Gastroesophageal sphincter (tissue), 4 donors: ENCODE data around the gene NIBAN1. TPM values are rescaled to one million over a fixed set of nuclear protein-coding genes. Genes with fewer than 3 reads are reported as not detected.

Experiments
- ATAC-seq: fragments of 150-250 bp; one replicate; pipeline ENCODE4 v1.9.1; 2016; ENCODE audit warnings: mild to moderate bottlenecking, moderate library complexity
- H3K27ac ChIP-seq, 4 donors: fragments of 200-600 bp; sonication (generic) in 3 of 4; 1 replicate in 3 of 4; 2 replicates in 1 of 4; pipeline ENCODE4 v1.5.1; 2016 to 2019
- H3K27me3 ChIP-seq: fragments of 200-600 bp; sonication (generic); one replicate; pipeline ENCODE4 v1.5.1; 2019
- H3K36me3 ChIP-seq, 2 donors: fragments of 200-600 bp; sonication (generic); one replicate each; pipeline ENCODE4 v1.5.1; 2019; ENCODE audit warnings: control low read depth in 1 of 2
- H3K4me1 ChIP-seq, 3 donors: fragments of 200-600 bp; sonication (generic); 1 replicate in 2 of 3; 2 replicates in 1 of 3; pipeline ENCODE4 v1.5.1; 2016 to 2019; ENCODE audit warnings: control low read depth in 2 of 3
- H3K4me3 ChIP-seq, 2 donors: fragments of 200-600 bp; sonication (generic); one replicate each; pipeline ENCODE4 v1.5.1; 2019; ENCODE audit warnings: mild to moderate bottlenecking in 1 of 2, moderate library complexity in 1 of 2
- H3K9me3 ChIP-seq, 3 donors: fragments of 200-600 bp; sonication (generic); one replicate each; pipeline ENCODE4 v1.5.1; 2017 to 2019; ENCODE audit warnings: control low read depth in 2 of 3
- EP300 ChIP-seq: sonication (generic); formaldehyde crosslinking; IDR thresholded peaks from one replicate; pipeline ENCODE4 v1.6.1; 2017; ENCODE audit warnings: antibody characterized with exemption, mild to moderate bottlenecking
- POLR2A ChIP-seq, 2 donors: fragments of 450-650 bp; IDR thresholded peaks; one replicate each; pipeline ENCODE4 v1.6.1; 2017; ENCODE audit warnings: antibody characterized with exemption in 2 of 2, mild to moderate bottlenecking in 2 of 2, moderate library complexity in 1 of 2
- POLR2AphosphoS5 ChIP-seq: sonication (generic); formaldehyde crosslinking; IDR thresholded peaks from one replicate; pipeline ENCODE4 v1.6.1; 2017; ENCODE audit warnings: antibody characterized with exemption
- WGBS, 2 donors: methylation state at CpG; one replicate each; pipeline ENCODE4 v1.1.5; 2018; ENCODE audit warnings: low coverage in 1 of 2; 5-methylcytosine and 5-hydroxymethylcytosine counted together
- total RNA-seq, 4 donors: library from RNA; depleted of rRNA; stranded (reverse); fragments of >200 nt; gene quantifications; one replicate each; pipeline ENCODE4 v1.1.0, GENCODE V29; 2016
- TF ChIP-seq, protein P1 (sequence below), 4 experiments: fragments of 200-600 bp in 2 of 4; fragments of 450-650 bp in 2 of 4; sonication (generic) in 1 of 4; IDR thresholded peaks; one replicate each; pipeline ENCODE4 v1.5.1; 2017 to 2019; ENCODE audit warnings: antibody characterized with exemption in 4 of 4, mild to moderate bottlenecking in 2 of 4, moderate library complexity in 2 of 4

NIBAN1 gene
- total RNA-seq, 4 donors from 2014 or later: 544 to 589 (median 567) TPM

DNA sequence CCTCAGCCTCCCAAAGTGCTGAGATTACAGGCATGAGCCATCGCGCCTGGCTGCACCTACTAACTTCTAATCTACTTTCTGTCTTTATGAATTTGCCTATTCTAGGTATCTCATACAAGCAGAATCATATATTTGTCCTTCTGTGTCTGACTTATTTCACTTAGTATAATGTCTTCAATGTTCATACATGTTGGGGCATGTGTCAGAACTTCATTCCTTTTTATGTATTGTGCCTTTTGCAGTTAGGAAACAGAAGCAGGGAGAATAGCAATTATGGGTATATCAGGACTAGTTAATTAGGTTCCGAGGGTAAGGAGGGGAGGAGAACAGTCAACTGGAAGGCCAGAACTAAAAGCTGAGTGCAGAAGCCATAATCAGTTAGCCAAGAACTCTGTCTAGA, 18.0 kb upstream of the NIBAN1 start:
- no peak overlapping the region for H3K27ac ChIP-seq
- peaks cover 0 to 17% (median 0%) of the 10 kb centered on the region in 3 donors for H3K9me3 ChIP-seq
- H3K4me1 ChIP-seq: peaks cover 0 to 8% (median 0%) of the 10 kb centered on the region in 3 donors
- ATAC-seq: no peak
- WGBS, 2 donors: 89 to 100% methylated on average over 2 to 3 of the region's 3 CpGs
- no peak overlapping the region for H3K4me3 ChIP-seq
- no peaks in the 10 kb centered on the region for H3K27me3 ChIP-seq
- no peaks in the 10 kb centered on the region for H3K36me3 ChIP-seq
- no peak for TF ChIP-seq POLR2A (IDR thresholded peaks at IDR 0.05)

DNA sequence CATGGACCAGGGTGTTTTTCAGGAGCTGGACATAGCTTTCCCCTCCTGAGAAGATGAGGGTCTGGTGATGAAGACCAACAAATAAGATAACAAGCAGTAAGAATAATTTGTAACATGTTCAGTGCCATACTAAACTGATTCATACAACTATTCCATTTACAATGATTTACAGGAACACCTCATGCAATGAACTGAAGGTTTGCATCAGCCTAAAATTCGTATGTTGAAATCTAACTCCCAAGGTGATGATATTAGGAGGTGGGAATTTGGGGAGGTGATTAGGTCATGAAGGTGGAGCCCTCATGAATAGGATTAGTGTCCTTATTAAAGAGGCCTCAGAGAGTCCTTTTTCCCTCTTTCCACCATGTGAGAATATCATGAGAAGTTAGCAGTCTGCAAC, 15.9 kb upstream of the NIBAN1 start:
- ATAC-seq: no peak
- H3K36me3 ChIP-seq: no peaks in the 10 kb centered on the region
- TF ChIP-seq EP300: no peak
- no peak overlapping the region for H3K27ac ChIP-seq
- no peaks in the 10 kb centered on the region for H3K27me3 ChIP-seq
- no peak overlapping the region for H3K4me3 ChIP-seq
- 71 to 86% methylated on average over 1 of the region's 1 CpG for WGBS, 2 donors
- peaks cover 0 to 16% (median 0%) of the 10 kb centered on the region in 3 donors for H3K9me3 ChIP-seq
- H3K4me1 ChIP-seq: peaks cover 0 to 8% (median 0%) of the 10 kb centered on the region in 3 donors

DNA sequence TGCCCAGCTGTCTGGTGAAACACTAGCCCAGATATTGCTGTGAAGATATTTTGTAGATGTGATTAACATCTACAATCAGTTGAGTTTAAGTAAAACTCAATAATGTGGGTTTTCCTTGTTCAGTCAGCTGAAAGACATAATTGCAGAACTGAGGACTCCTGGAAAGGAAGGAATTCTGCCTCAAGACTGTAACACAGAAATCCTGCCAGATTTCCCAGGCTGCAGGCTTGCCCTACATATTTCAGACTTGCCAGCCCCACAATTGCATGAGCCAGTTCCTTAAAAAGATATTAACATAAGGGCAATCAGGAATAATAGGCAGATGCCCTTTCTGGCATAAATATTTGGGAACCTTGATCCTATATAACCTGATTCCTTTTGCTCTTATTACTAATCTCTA, 14.2 kb upstream of the NIBAN1 start:
- no peak overlapping the region for H3K4me3 ChIP-seq
- H3K36me3 ChIP-seq: no peaks in the 10 kb centered on the region
- ATAC-seq: no peak
- peaks cover 0 to 8% (median 0%) of the 10 kb centered on the region in 3 donors for H3K4me1 ChIP-seq
- H3K27me3 ChIP-seq: no peaks in the 10 kb centered on the region
- H3K9me3 ChIP-seq: no peaks in the 10 kb centered on the region
- no peak for TF ChIP-seq EP300
- TF ChIP-seq POLR2A (IDR thresholded peaks at IDR 0.05): no peak
- TF ChIP-seq, protein P1, sequence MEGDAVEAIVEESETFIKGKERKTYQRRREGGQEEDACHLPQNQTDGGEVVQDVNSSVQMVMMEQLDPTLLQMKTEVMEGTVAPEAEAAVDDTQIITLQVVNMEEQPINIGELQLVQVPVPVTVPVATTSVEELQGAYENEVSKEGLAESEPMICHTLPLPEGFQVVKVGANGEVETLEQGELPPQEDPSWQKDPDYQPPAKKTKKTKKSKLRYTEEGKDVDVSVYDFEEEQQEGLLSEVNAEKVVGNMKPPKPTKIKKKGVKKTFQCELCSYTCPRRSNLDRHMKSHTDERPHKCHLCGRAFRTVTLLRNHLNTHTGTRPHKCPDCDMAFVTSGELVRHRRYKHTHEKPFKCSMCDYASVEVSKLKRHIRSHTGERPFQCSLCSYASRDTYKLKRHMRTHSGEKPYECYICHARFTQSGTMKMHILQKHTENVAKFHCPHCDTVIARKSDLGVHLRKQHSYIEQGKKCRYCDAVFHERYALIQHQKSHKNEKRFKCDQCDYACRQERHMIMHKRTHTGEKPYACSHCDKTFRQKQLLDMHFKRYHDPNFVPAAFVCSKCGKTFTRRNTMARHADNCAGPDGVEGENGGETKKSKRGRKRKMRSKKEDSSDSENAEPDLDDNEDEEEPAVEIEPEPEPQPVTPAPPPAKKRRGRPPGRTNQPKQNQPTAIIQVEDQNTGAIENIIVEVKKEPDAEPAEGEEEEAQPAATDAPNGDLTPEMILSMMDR (IDR thresholded peaks at IDR 0.05): no peak
- no peak for TF ChIP-seq POLR2AphosphoS5
- no peak overlapping the region for H3K27ac ChIP-seq

DNA sequence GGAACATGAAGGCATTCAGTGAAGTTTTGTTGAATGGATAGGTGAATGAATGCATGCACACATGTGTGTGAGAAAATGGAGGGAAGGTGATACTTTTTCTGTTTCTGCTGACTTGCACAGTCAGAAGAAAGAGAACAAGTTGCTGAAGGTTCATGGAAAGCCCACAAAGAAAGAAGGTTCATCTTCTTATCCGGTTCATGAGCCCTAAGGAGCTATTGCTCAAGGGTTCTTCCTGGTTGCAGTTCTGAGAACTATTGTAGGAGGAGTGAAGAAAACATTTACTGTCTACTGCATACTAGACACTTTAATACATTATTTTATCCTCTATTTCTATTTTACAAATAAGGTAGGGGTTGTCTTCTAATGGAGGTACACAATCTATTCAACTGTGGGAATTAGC, 13.4 kb upstream of the NIBAN1 start:
- no peak for TF ChIP-seq POLR2AphosphoS5
- Histone ChIP-seq H3K4me3 (no peak overlapping the region), H3K27me3 (no peaks in the 10 kb centered on the region), H3K9me3 (no peaks in the 10 kb centered on the region), H3K4me1 (peaks cover 0 to 8% (median 0%) of the 10 kb centered on the region in 3 donors), H3K36me3 (no peaks in the 10 kb centered on the region), H3K27ac (no peak overlapping the region)
- no peak for ATAC-seq
- 92 to 100% methylated on average over 1 of the region's 1 CpG for WGBS, 2 donors

DNA sequence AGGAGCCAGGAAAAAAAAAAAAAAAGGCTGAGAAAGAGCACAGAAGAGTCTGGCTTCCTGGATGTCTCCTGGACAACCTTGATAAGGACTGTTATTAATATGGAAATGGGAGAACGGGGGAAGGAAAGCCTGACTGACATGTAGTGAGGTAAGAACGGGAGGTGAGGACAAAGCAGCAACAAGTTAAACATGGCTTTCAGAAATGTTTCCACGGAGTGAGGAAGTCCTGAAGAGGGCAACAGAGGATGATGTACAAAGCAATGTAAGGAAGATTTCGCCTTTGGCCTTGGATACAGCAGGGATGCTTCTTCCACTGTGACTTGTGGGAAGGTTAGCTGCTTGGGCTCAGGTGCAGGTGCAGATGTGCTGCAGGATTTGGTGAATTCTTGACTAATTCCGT, 11.9 kb upstream of the NIBAN1 start:
- Histone ChIP-seq H3K27ac (no peak overlapping the region), H3K4me1 (peaks cover 0 to 16% (median 0%) of the 10 kb centered on the region in 3 donors), H3K36me3 (no peaks in the 10 kb centered on the region), H3K4me3 (no peak overlapping the region), H3K9me3 (no peaks in the 10 kb centered on the region), H3K27me3 (no peaks in the 10 kb centered on the region)
- TF ChIP-seq, protein P1 (IDR thresholded peaks at IDR 0.05): no peak
- TF ChIP-seq POLR2AphosphoS5 (no peak), POLR2A (IDR thresholded peaks at IDR 0.05) (no peak), EP300 (no peak)
- 23 to 46% methylated on average over 5 of the region's 5 CpGs for WGBS, 2 donors
- ATAC-seq: no peak

DNA sequence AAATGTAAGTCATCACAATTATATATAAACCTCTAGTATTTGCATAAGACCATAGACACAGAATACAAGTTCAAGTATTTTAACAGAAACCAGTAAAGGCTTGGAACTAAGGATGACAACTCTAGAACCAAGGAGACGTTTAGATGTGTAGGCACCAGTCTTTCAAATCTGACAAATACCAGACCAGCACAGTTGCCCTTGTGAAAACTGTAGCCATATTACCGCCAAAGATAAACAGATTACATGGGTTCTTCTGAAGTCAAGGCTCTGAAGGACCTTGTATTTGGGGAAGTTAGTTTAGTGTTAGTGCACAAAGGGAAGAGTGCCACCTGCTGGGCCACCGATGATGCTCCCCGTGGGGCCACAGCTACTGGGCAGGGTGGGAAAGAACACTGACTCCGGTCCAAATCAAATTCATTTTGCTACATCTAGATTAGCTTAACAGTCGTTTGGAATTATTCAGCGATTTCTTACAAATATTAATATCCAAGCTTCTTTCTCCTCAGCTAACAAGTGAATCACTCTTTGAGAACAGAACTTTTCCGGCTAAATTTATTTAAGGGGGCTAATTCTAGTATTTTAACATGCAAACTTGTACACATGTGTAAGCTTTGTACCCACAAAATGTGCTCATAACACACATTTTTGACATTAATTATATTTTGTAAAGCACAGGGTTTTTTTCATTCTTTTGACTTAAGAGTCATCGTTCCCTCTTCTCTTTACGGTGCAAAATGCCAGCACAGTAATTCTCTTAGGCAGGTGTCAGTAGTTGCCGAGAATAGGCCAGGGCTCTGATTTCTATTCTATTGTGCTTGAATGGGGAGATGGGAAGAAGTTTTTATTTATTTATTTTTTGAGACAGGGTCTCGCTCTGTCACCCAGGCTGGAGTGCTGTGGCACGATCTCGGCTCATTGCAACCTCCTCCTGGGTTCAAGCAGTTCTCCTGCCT, 8.0 kb upstream of the NIBAN1 start:
- WGBS, 2 donors: 42 to 45% methylated on average over 13 to 14 of the region's 14 CpGs
- no peak overlapping the region for H3K27ac ChIP-seq
- H3K9me3 ChIP-seq: no peaks in the 10 kb centered on the region

More for the DNA sequence above, 8.0 kb upstream of the NIBAN1 start:
- ATAC-seq: peak; percentile 89
- TF ChIP-seq POLR2AphosphoS5 (peak; percentile 43), EP300 (no peak), POLR2A (IDR thresholded peaks at IDR 0.05) (no peak)
- TF ChIP-seq, protein P1 (IDR thresholded peaks at IDR 0.05): peak; percentile 85 to 94 (median 90)
- Histone ChIP-seq H3K4me3 (no peak overlapping the region), H3K36me3 (no peaks in the 10 kb centered on the region), H3K4me1 (peaks cover 0 to 9% (median 0%) of the 10 kb centered on the region in 3 donors), H3K27me3 (no peaks in the 10 kb centered on the region)
